ENCODE measurements around the gene DMD.

The DMD gene

GRCh38 chrX:33014086-33014485, 197.3 kb downstream of the DMD start:
- DNase-seq, result no peak

- no peak for DNase-seq
Measured at GRCh38 chrX:33001107-33001506, 210.2 kb downstream of the DMD start.

- no peak for DNase-seq
Measured at GRCh38 chrX:32998776-32999175, 212.6 kb downstream of the DMD start.

GRCh38 chrX:32995427-32995826, 215.9 kb downstream of the DMD start:
- no peak for DNase-seq

GRCh38 chrX:32987142-32987541, 224.2 kb downstream of the DMD start:
- no peak for DNase-seq

- no peak for DNase-seq
Measured at GRCh38 chrX:32985544-32985943, 225.8 kb downstream of the DMD start.

- DNase-seq, result no peak
Measured at GRCh38 chrX:32966821-32967355, 244.5 kb downstream of the DMD start.

GRCh38 chrX:32954125-32954524, 257.2 kb downstream of the DMD start:
- DNase-seq, result no peak

- no peak for DNase-seq
Measured at GRCh38 chrX:32948130-32948529, 263.2 kb downstream of the DMD start.

- no peak for DNase-seq
Measured at GRCh38 chrX:32937043-32937442, 274.3 kb downstream of the DMD start.

- DNase-seq, result no peak
Measured at GRCh38 chrX:32933548-32933947, 277.8 kb downstream of the DMD start.

- DNase-seq, result no peak
Measured at GRCh38 chrX:32929040-32929439, 282.3 kb downstream of the DMD start.

GRCh38 chrX:32896088-32896487, 315.3 kb downstream of the DMD start:
- DNase-seq, result no peak

- no peak for DNase-seq
Measured at GRCh38 chrX:32894679-32895078, 316.7 kb downstream of the DMD start.

- no peak for DNase-seq
Measured at GRCh38 chrX:32893751-32894150, 317.6 kb downstream of the DMD start.

GRCh38 chrX:32877592-32877991, 333.8 kb downstream of the DMD start:
- DNase-seq, result no peak

- no peak for DNase-seq
Measured at GRCh38 chrX:32874839-32875238, 336.5 kb downstream of the DMD start.

- no peak for DNase-seq
Measured at GRCh38 chrX:32873786-32874185, 337.6 kb downstream of the DMD start.

GRCh38 chrX:32871636-32872035, 339.7 kb downstream of the DMD start:
- DNase-seq, result no peak

GRCh38 chrX:32868524-32868895, 342.8 kb downstream of the DMD start:
- DNase-seq, result no peak

- no peak for DNase-seq
Measured at GRCh38 chrX:32867781-32868523, 343.4 kb downstream of the DMD start.

GRCh38 chrX:32852203-32852602, 359.1 kb downstream of the DMD start:
- DNase-seq, result no peak

GRCh38 chrX:32851556-32851955, 359.8 kb downstream of the DMD start:
- DNase-seq, result no peak

GRCh38 chrX:32847921-32848320, 363.4 kb downstream of the DMD start:
- DNase-seq, result no peak

GRCh38 chrX:32842053-32842452, 369.3 kb downstream of the DMD start:
- DNase-seq, result no peak

All from activated CD4-positive, alpha-beta T cell treated with anti-CD3 and anti-CD28 coated beads, Interleukin-2, amount 50 U/mL, for 4 hours (primary cell).